Measurements from ENCODE around the gene SCN5A.

SCN5A gene

DNA sequence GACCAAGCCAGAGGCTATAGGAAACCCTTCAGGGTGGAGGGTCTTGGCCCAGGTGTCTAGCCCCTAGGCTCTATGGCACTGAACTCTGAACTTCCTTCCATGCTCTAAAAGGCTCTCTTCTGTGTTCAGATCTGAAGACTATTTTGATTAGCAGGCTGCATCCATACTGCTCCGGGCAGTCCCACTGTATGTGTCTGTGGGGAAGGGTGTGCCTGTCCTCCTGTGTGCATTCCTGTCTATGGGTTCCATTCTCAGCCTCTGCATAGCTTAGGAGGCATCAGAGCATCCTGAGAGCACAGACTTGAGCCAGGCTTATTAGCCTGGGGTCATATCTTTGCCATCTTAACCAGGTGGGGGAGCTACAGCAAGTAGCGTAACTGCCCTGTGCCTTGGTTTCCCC is 115.3 kb downstream of the SCN5A start:
- DNase-seq: no peak

DNA sequence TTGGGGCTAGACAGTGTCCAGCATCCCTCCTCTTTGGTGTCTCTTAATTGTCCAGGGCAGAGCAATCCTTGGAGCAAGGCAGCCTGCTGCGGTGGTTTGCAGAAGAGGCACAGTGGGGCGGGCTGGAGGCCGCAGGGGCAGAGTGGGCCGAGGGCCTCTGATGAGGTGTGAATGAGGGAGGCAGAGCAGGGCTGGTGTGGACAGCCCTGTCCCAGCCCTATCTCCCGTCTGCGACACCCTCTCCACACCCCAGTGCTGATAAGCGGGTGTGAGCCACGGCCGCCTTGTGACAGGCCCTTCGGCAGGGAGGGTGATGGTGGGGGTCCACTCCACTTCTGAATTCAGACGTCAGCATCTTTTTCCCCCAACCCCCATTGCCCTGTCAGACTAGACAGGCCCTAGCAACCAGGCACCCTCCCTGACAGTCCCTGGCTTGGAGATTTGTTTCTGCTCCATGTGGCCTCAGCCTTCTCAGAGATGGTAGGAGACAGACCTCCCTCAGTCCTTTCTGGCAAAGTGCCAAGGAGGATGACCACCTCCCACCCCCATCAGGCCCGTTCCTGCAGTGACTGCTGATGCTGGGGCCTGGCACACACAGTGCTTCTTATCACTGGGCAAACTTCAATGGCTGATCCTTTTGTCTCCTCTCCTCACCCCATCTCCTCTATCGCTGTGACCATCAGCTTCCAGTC is 116.1 kb downstream of the SCN5A start:
- DNase-seq: no peak

DNA sequence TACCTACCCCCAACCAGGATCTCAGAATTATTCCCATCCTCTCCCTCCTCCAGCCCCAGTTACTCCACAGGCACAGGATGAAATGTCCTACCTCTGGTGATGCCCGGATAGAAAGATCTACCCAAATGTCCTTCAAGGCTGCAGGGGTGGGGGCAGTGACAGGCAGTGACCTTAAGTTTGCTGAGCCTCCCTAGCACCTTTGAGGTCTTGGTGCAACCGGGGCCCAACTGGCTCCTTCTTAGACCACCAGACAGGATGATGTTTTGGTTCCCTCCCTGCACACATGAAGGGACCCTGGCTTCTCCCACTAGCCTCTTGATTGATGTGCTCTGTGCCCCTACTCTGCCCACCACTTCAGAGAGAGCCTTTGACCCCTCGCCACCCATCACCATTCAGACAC is 117.0 kb downstream of the SCN5A start:
- no peak for DNase-seq

DNA sequence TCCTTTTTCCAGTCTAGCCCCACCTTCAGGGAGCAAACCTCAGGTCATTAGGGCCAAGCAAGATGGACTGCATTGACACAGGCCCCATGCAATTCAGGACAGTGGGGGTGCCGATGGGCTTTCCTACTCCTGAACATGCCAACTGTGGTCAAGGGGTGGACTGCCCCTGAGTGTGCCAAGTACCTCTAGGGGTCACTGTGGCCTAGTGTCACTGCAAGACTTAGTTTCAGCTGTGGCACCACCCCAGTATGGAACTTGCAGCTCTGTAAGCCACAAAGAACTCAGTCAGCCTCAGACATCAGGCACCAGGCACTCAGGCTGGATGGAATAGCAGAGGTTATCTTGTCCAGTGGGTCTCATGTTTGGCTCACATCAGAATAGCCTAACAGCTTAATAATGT is 121.0 kb downstream of the SCN5A start:
- no peak for DNase-seq

DNA sequence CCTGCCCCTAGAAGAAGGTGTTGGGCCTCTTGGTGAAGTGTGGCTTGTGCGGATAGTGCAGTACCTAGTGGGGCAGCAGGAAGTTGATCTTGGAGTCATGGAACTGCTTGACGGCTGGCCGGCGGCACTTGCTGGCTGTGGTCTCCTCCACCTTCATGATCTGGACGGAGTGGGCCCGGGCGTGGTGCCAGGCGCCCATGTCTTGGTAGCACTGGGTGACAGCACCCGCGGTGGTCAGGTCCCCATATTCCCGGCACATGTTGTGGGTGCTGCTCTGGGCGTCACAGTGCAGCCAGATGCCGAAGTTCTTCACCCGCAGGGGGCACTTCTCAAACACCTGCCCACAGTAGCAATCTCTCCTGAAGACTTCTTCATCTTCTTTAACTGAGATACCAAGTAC is 122.7 kb downstream of the SCN5A start:
- DNase-seq: no peak

DNA sequence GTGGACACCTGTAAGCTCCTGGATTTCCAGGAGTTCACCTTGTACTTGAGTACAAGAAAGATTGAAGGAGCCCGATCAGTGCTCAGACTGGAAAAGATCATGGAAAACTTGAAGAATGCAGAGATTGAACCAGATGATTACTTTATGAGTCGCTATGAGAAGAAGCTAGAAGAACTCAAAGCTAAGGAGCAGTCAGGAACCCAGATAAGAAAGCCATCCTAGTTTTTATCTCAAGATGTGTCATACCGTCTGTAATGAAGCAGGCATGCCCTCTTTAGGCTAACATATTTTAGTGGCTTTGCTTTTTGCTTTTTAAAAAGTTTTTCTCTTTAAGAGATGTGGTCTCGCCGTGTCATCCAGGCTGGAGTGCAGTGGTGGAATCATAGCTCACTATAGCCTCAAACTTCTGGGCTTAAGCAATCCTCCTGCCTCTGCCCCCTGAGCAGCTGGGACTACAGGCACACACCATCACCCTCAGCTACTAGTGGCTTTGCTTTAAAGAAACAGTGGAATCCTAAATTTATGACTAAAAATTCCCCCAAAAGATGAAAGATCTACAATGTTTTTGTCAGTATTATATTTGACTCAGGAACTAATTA is 125.2 kb downstream of the SCN5A start:
- DNase-seq: no peak

DNA sequence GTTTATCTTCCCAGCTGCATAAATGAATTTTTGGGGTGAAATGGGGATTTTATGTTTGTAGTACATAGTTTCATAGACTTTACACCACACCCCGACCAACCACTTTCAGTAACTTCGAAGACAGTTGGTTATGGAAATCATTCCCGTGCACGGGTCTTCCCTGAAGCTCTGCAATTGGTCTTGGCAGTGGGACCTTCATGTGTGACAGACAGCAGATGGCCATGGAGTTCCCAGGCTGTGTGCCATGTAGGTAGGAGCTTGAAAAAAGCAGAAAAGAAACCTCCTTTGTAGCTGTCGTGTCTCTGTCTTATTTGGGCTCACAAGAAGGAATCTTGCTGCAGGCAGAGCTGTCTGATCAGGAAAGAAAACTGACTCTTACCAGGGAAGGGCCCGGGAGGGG is 127.5 kb downstream of the SCN5A start:
- DNase-seq: no peak

DNA sequence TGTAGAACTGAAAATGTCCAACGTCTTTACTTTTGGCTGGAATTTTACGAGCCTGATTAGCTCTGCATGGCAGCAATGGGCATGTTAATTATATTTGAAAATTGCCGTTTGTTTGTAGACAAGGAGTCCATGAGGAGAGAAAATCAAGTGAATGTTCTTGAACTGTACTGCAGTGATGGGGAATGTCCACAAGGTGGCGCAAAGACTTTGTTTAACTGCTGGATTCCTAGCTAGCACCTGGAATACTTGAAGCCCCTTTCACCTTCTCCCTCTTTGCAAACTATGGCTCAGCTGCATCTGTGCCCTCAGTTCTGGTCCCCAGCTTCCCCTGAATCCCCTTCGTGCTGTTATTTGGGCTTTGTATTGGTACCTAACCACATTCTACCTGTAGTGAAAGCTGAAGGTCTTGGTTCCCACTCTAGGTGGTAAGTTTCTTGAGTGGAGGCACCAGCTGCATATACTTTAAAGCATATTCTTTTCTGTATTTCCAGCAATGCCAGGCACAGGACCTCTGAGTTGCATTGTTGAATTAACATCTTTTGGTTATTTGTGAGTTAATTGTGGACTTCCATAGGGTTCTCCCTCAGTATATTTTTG is 128.0 kb downstream of the SCN5A start:
- peak; percentile 55 to 71 for DNase-seq

DNA sequence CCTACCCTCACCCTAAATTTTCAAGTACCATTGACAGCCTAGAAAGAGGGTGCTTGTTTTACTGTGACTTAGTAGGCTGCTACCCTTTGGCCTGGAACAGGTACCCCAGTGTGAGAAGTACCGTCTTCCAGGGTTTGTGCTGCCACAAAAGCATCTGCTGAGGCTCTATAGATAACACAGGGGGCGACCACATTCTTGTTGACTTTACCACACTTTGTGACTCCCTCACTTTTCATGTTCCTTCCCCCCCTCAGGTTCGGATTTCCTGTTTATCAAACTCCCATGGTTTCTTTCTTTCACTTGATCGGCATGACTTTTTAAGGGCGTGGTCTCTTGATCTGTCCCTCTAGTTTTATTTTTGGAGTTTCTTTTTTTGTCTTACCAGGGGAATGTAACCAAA is 129.8 kb downstream of the SCN5A start:
- DNase-seq: peak in 1 of 2 donors; percentile 58

DNA sequence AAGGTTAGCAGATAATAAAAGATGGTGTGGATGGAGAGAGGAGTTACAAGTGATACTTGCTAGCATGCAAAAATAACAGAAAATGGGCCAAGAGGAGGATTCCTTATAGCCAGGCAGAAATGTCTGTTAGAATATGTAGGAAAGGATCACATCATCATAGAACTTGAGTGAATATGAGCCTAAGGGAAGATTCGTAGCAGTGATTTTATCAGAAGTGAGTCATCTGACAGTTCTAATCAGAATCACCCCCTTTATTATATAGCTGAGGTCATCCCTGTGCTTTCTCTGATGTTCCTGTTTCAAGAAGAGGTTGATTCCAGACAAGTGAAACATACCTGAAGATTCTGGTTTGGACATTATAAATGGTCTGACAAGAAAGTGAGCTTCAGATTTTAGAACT is 130.5 kb downstream of the SCN5A start:
- DNase-seq: no peak

DNA sequence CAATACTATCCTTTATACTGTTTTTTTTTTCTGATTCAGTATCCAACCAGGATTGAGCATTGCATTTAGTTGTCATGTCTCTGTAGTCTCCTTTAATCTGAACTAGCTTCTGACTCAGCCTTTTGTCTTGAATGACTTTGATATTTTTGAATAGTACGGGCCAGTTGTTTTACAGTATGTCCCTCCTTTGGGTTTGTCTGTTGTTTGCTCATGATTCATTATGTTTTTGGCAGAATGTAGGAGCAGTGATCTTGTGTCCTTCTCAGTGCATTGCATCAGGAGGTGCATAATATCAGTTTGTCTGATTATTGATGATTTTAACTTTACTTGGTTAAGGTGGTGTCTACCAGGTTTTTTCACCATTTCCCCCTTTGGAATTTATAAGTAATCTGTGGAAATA is 132.8 kb downstream of the SCN5A start:
- no peak for DNase-seq

DNA sequence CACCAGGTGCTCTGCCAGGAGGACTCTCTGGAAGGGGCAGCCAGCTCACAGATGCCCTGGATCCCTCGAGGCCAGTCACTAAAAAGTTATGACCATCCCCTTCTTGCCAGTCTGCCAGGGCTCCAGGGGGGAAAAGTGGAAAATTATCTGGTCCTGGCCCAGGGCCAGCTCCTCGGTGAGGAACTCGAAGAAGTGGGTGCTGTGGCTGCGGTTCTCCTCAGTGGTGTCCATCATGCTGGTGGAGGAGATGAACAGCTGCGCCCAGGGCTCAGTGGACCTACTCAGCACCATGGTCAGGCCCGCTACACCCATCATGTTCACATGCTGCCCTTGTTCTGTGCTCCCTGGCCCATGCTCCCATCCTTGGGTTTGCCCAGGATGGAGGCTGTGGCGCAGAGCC is 134.1 kb downstream of the SCN5A start:
- DNase-seq: no peak

DNA sequence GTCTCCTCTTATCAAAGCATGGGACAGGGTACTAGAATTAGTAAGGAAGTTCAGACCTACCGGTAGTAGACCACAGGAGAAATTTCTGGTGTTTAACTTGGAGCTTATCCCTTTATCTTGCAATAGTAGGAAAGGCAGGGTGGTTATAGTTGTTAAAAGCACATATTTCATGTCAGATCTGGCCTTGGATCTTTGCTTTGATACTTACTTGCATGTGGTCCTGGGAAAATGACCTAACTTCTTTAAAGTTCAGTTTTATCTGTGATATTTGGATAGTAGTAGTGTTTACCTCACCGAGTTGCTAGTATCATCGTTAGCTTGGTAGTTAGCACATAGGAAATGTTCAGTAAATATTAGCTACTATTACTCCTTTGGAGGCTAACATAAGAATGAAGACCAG is 137.9 kb downstream of the SCN5A start:
- no peak for DNase-seq

DNA sequence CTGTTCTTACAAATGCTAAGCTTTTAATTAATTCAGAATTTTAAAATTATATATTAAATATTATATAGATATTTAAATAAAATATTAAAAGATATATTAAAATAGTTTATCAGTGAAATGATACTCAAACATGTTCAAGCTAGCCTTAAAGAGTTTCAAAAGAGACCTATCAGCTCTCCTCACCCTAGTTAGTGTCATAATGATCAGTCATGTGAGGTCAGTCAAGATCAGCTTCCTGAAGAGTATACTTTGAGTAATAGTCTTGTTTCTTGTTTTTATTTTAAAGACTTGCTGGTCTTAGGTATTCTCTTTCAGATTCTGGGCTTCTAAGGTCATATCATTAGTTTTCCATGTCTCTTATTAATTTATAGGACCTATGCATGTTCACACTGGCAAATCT is 138.9 kb downstream of the SCN5A start:
- no peak for DNase-seq

DNA sequence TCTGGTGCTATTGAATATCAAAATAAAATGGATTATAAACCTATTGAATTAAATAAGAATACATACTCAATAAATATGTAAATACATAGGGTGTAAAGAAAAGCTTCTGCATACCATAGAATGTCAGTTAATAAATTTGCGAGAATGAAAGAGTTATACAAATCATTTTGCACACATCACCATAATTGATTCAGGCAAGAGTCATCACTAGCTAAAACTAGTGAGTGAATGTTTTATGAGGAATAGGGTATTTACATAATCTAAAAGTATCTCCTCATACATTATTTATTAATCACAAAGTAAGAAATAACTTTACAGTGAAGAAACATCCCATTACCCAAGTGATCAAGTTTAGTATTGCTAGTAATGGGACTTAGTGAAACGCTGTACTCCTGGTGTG is 139.8 kb downstream of the SCN5A start:
- DNase-seq: no peak

DNA sequence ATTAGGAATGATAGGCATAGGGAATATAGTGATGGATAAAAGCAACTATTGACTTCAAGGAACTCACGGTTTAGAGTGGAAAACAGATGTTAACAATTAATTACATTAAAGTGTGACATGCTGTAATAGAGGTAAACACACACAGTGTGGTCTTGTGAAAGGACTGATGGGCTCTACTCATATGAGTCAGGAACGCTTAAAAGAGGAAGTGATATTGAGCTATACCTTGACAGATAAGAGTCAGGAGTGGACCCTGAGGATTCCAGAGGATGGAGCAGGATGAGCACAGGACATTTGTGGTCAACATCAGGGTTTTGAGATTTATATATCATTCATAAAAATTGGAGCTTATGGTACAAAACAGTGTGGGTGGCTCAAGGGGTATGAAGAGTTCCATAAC is 142.4 kb downstream of the SCN5A start:
- no peak for DNase-seq

DNA sequence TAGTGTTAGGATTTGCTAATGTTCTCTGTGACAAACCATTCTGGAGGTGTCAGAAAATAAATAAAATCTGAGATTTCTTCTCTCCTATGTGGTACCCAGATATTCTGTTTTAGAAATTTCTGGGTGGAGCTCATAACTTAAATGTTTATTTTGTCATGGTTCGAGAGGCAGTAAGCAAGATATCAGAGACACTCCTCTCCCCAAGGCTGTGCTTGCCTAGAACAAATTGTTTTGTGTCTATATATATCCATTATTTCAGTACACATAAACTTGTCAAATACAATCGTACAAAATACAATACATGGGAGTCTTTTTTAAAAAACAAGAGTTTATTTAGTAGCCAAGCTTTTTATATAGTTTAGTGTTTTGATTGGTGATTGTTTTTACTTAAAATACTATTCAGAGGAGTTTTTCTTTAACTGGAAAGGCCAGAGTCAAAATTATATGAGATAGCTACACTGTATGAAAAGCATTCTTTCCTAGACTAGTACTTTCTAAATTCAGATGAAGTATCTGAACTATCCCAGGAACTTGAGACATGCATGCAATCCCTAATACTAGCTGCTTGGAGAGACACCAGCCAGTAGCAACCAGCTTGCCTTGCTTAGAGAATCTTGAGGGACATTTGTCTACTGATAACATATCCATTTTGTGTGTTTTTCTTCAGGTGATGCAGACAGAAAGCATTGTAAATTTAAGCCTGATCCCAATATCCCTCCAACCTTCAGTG is 148.6 kb downstream of the SCN5A start:
- no peak for DNase-seq

Data from CD4-positive, alpha-beta T cell treated with Interleukin-1 beta for 1 hour (primary cell).